ENCODE measurements around the gene OGFOD2. TPM values are rescaled to one million over a fixed set of nuclear protein-coding genes. Genes with fewer than 3 reads are reported as not detected.

The OGFOD2 gene
- total and polyA plus RNA-seq, 2 donors (not counting 1 experiment from before 2014, with no cell fraction given): 26.7 to 99.3 TPM

GRCh38 chr12:122932207-122932606 lies 42.8 kb upstream of the OGFOD2 start:
- no peak for ATAC-seq (ENCODE audit: low read depth)
- no peaks in the 10 kb centered on the region for H3K9me3 Mint-ChIP-seq (ENCODE audit: insufficient read depth)
- H4K20me1 ChIP-seq (ENCODE audit: control insufficient read depth, insufficient read depth, low read length, poor library complexity, severe bottlenecking): no peaks in the 10 kb centered on the region
- H3K4me1 Mint-ChIP-seq: peaks cover 19% of the 10 kb centered on the region
- ChIA-PET POLR2A (no interaction called here), CTCF (interaction anchor here (1.7 kb wide), 1 partner anchor 52 kb away, joined by 9 read pairs; no protein-coding TSS in a partner anchor)
- H3K27me3 Mint-ChIP-seq: no peaks in the 10 kb centered on the region
- peaks cover 0 to 5% (median 0%) of the 10 kb centered on the region in 3 donors for H3K9me3 ChIP-seq (ENCODE audit: control extremely low read depth in 1 of 3, control insufficient read depth in 2 of 3, insufficient read depth in 1 of 3, low read length in 2 of 3)
- H3K9ac ChIP-seq (ENCODE audit: low read length): no peak overlapping the region
- no peak for TF ChIP-seq EZH2 (IDR thresholded peaks at IDR 0.05; ENCODE audit: borderline replicate concordance, insufficient read depth, low read depth, low read length, poor library complexity, severe bottlenecking)
- TF ChIP-seq CTCF (IDR thresholded peaks at IDR 0.05): no peak
- no peak for DNase-seq
- H3K79me2 ChIP-seq (ENCODE audit: control insufficient read depth, insufficient read depth, low read length): no peaks in the 10 kb centered on the region
- no peaks in the 10 kb centered on the region for H3K27me3 ChIP-seq (replicated peaks in 1 of 4; ENCODE audit: control extremely low read depth in 1 of 4, control insufficient read depth in 3 of 4, insufficient read depth in 4 of 4, low read length in 3 of 4)
- WGBS (ENCODE audit: insufficient coverage): 90% methylated on average over 5 of the region's 8 CpGs
- no peak overlapping the region for H3K4me2 ChIP-seq (replicated peaks; ENCODE audit: low read depth, low read length, poor library complexity, severe bottlenecking)
- H3K27ac Mint-ChIP-seq: no peak overlapping the region
- no peak overlapping the region for H3K4me3 ChIP-seq (ENCODE audit: control extremely low read depth in 1 of 5, extremely low read depth in 1 of 5, insufficient read depth in 1 of 5, low read depth in 2 of 5, low read length in 4 of 5)
- H3K4me1 ChIP-seq (ENCODE audit: control insufficient read depth in 2 of 2, insufficient read depth in 2 of 2, low read length in 2 of 2): peaks cover 17 to 38% of the 10 kb centered on the region in 2 donors
- no peak overlapping the region for H2AFZ ChIP-seq (ENCODE audit: insufficient read depth, low read depth, low read length, poor library complexity, severe bottlenecking)
- intact Hi-C loops (cut with micrococcal nuclease): no loop called here
- no peak overlapping the region for H3K4me3 Mint-ChIP-seq
- H3K36me3 ChIP-seq (replicated peaks in 1 of 2; ENCODE audit: control extremely low read depth in 1 of 2, control insufficient read depth in 1 of 2, extremely low read depth in 1 of 2, insufficient read depth in 2 of 2, low read length in 1 of 2): no peaks in the 10 kb centered on the region
- H3K27ac ChIP-seq (ENCODE audit: low read length in 2 of 2): no peak overlapping the region

- no peaks in the 10 kb centered on the region for H3K27me3 ChIP-seq (replicated peaks in 1 of 4; ENCODE audit: control extremely low read depth in 1 of 4, control insufficient read depth in 3 of 4, insufficient read depth in 4 of 4, low read length in 3 of 4)
- no peaks in the 10 kb centered on the region for H3K9me3 Mint-ChIP-seq (ENCODE audit: insufficient read depth)
- H3K36me3 ChIP-seq (replicated peaks in 1 of 2; ENCODE audit: control extremely low read depth in 1 of 2, control insufficient read depth in 1 of 2, extremely low read depth in 1 of 2, insufficient read depth in 2 of 2, low read length in 1 of 2): no peaks in the 10 kb centered on the region
- no peaks in the 10 kb centered on the region for H4K20me1 ChIP-seq (ENCODE audit: control insufficient read depth, insufficient read depth, low read length, poor library complexity, severe bottlenecking)
- peaks cover 10% of the 10 kb centered on the region for H3K4me1 Mint-ChIP-seq
- no peak overlapping the region for H3K27ac Mint-ChIP-seq
- no peak overlapping the region for H3K4me2 ChIP-seq (replicated peaks; ENCODE audit: low read depth, low read length, poor library complexity, severe bottlenecking)
- no peak for ATAC-seq (ENCODE audit: low read depth)
- intact Hi-C loops (cut with micrococcal nuclease): no loop called here
- H2AFZ ChIP-seq (ENCODE audit: insufficient read depth, low read depth, low read length, poor library complexity, severe bottlenecking): no peak overlapping the region
- H3K27me3 Mint-ChIP-seq: no peaks in the 10 kb centered on the region
- ChIA-PET POLR2A (interaction anchor here (0.7 kb wide), 1 partner anchor 58 kb away, joined by 3 read pairs; no protein-coding TSS in a partner anchor), CTCF (no interaction called here)
- no peak for TF ChIP-seq CTCF (IDR thresholded peaks at IDR 0.05)
- no peak for TF ChIP-seq EZH2 (IDR thresholded peaks at IDR 0.05; ENCODE audit: borderline replicate concordance, insufficient read depth, low read depth, low read length, poor library complexity, severe bottlenecking)
- peaks cover 0 to 5% (median 0%) of the 10 kb centered on the region in 3 donors for H3K9me3 ChIP-seq (ENCODE audit: control extremely low read depth in 1 of 3, control insufficient read depth in 2 of 3, insufficient read depth in 1 of 3, low read length in 2 of 3)
- H3K4me1 ChIP-seq (ENCODE audit: control insufficient read depth in 2 of 2, insufficient read depth in 2 of 2, low read length in 2 of 2): peaks cover 7 to 23% of the 10 kb centered on the region in 2 donors
- H3K4me3 Mint-ChIP-seq: no peak overlapping the region
- no peak for DNase-seq
- H3K27ac ChIP-seq (ENCODE audit: low read length in 2 of 2): no peak overlapping the region
- H3K9ac ChIP-seq (ENCODE audit: low read length): no peak overlapping the region
- H3K79me2 ChIP-seq (ENCODE audit: control insufficient read depth, insufficient read depth, low read length): no peaks in the 10 kb centered on the region
- H3K4me3 ChIP-seq (ENCODE audit: control extremely low read depth in 1 of 5, extremely low read depth in 1 of 5, insufficient read depth in 1 of 5, low read depth in 2 of 5, low read length in 4 of 5): no peak overlapping the region
- WGBS (ENCODE audit: insufficient coverage): 80% methylated on average over 1 of the region's 3 CpGs
These were observed 40.3 kb upstream of the OGFOD2 start for GRCh38 chr12:122934722-122935121.
